Bronchial epithelial cell (primary cell): ENCODE data around the gene KLHDC10. TPM values are rescaled to one million over a fixed set of nuclear protein-coding genes. Genes with fewer than 3 reads are reported as not detected.

Experiments used
- DNase-seq: peaks from one replicate; pipeline ENCODE4 v3.0.0-alpha.2; 2010; ENCODE audit warnings: low read depth
- FAIRE-seq: peaks from 2 replicates; lab custom pipeline; 2011; peaks lifted over from hg19 to GRCh38; lab: Jason Lieb, UNC
- H3K27me3 ChIP-seq: 2 replicates; pipeline ENCODE4 v1.5.1; 2011; ENCODE audit warnings: low read length; ENCODE audit not compliant: control insufficient read depth, insufficient read depth
- H3K36me3 ChIP-seq: 2 replicates; pipeline ENCODE4 v1.5.1; 2011; ENCODE audit warnings: low read length; ENCODE audit not compliant: control insufficient read depth, insufficient read depth
- H3K4me3 ChIP-seq: 2 replicates; pipeline ENCODE4 v1.5.1; 2011; ENCODE audit warnings: mild to moderate bottlenecking, low read depth, low read length, control low read depth
- CTCF ChIP-seq: IDR thresholded peaks from 2 replicates; pipeline ENCODE4 v1.5.1; 2011; ENCODE audit warnings: mild to moderate bottlenecking, moderate library complexity, low read length, control low read depth, inconsistent platforms; ENCODE audit not compliant: insufficient read depth, severe bottlenecking
- total RNA-seq: library from RNA; depleted of rRNA; stranded (reverse); fragments of >200 nt; gene quantifications from 2 replicates; pipeline ENCODE4 v1.2.1, GENCODE V29; 2014

The KLHDC10 gene
- total RNA-seq, 1 donor from 2014 or later, result 21.3 TPM

GRCh38 chr7:130152493-130153210, 82.3 kb downstream of the KLHDC10 start:
- no peak for DNase-seq
- FAIRE-seq, result no peak

DNA sequence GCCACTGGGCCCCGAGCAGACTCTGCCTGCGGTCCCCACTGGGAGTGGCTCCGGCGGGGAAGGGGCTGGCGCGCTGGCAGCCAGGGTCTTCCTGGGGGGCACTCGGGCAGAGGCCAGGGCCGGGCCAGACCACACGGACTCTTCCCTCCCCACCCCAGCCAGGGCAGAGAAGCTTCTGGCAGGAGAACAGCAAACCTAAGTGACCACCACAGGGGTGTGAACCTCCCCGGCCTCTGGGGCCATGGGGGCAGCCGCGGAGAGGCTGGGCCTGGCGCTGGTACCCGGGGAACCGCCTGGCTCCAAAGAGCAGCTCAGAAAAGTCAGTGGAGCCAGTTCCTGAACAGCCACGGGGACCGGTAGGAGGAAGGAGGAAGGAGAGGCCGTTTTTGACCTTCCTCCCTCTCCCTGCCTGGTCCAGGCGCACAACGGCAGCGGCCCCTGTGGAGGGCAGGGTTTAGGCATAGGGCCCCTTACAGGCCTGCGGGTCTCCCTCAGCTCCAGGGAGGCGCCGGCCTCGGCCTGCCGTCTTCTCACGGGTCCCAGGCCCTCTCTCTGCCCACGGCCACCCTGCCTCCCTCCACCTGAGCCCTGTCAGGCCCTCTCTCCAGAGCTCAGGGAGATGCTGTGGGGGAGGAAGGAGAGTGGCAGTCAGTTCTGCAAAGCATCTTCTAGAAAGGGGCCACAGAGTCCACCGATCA, 83.0 kb downstream of the KLHDC10 start:
- no peak for TF ChIP-seq CTCF
- H3K27me3 ChIP-seq, result no peaks in the 10 kb centered on the region
- no peak overlapping the region for H3K4me3 ChIP-seq
- DNase-seq (no peak), FAIRE-seq (no peak)
- H3K36me3 ChIP-seq, result no peaks in the 10 kb centered on the region

More at GRCh38 chr7:130152493-130153210, 82.3 kb downstream of the KLHDC10 start:
- TF ChIP-seq CTCF, result no peak
- H3K36me3 ChIP-seq, result no peaks in the 10 kb centered on the region
- H3K27me3 ChIP-seq, result no peaks in the 10 kb centered on the region
- no peak overlapping the region for H3K4me3 ChIP-seq

DNA sequence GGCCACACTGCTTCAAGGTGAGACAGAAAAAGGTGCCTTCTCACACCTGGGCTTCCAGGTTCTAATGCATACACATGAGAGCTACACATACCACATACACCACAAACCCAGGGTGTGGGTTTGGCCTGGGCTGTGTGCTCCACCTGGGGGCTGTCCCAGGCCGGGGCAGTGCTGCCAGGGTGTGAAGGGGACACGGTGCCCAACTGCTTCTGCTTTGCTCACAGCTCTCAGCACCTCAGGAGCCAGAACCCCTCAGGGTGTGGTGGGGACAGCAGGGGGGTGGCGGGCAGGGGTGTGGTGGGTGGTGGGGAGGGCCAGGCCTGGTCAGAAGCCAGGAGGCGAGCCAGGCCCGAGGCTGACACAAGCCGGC, 83.8 kb downstream of the KLHDC10 start:
- no peak for FAIRE-seq
- Histone ChIP-seq H3K36me3 (no peaks in the 10 kb centered on the region), H3K4me3 (no peak overlapping the region), H3K27me3 (no peaks in the 10 kb centered on the region)
- no peak for TF ChIP-seq CTCF
- no peak for DNase-seq

DNA sequence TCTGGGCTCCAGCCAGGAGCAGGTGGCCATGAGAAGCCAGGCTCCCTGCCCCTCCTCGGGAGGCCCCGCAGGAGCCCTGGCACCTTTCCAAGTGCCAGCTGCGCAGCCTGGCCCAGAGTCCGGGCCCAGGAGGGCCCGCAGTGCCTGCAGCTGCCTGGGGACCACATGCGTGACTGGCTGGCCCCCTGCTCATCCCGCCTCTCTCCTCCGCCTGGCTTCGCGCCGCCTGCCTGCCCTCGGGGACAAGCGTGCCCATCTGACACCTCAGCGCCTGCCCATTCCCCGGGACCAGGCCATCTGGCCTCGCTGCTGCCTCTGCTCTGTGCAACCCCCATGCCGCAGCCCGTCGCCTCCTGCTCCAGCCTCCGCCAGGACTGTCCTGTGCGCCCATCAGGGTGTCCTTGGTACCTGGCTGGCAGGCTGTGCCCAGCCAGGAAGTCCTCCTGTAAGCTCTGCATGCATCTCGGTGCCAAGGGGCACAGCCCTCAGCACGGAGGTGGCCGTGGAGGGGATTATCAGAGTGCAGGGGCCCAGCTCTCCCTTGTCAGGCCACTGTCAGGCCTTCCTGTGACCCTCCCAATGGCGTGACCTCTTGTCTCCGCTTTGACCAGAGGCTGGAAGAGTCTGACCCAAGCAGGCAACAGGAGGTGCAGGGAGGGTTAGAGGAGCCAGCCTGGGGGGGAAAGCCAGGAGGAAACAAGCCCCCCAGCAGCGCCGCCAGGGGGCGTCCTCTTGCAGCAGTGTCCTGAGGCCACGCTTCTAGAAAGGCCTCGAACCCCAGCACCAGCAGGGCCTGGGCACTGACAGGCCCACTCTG, 84.4 kb downstream of the KLHDC10 start:
- no peaks in the 10 kb centered on the region for H3K27me3 ChIP-seq
- no peak for DNase-seq
- no peak for FAIRE-seq

GRCh38 chr7:130156140-130156539, 85.8 kb downstream of the KLHDC10 start:
- H3K27me3 ChIP-seq, result no peaks in the 10 kb centered on the region
- H3K4me3 ChIP-seq, result no peak overlapping the region
- FAIRE-seq, result no peak
- no peak for DNase-seq
- no peak for TF ChIP-seq CTCF
- no peaks in the 10 kb centered on the region for H3K36me3 ChIP-seq

More for the DNA sequence above, 84.4 kb downstream of the KLHDC10 start:
- H3K4me3 ChIP-seq, result no peak overlapping the region
- peak; percentile 23 for TF ChIP-seq CTCF
- no peaks in the 10 kb centered on the region for H3K36me3 ChIP-seq
